Sigmoid colon (tissue), 7 donors: ENCODE results near the gene NUMB. TPM values are rescaled to one million over a fixed set of nuclear protein-coding genes. Genes with fewer than 3 reads are reported as not detected.

Source experiments
- DNase-seq: peaks from one replicate; pipeline ENCODE4 v3.0.0-alpha.2; 2019
- H3K27ac ChIP-seq, 4 donors: fragments of 200-600 bp; sonication (generic); one replicate each; pipeline ENCODE4 v1.5.1; 2016 to 2019; ENCODE audit warnings: mild to moderate bottlenecking in 1 of 4
- H3K27me3 ChIP-seq, 3 donors: fragments of 200-600 bp; sonication (generic); one replicate each; pipeline ENCODE4 v1.5.1; 2019; ENCODE audit warnings: mild to moderate bottlenecking in 1 of 3
- H3K36me3 ChIP-seq, 4 donors: fragments of 200-600 bp; sonication (generic); one replicate each; pipeline ENCODE4 v1.5.1; 2016 to 2019
- H3K4me1 ChIP-seq, 4 donors: fragments of 200-600 bp; sonication (generic); one replicate each; pipeline ENCODE4 v1.5.1; 2017 to 2019
- H3K4me3 ChIP-seq, 4 donors: fragments of 200-600 bp; sonication (generic); one replicate each; pipeline ENCODE4 v1.5.1; 2017 to 2019; ENCODE audit warnings: mild to moderate bottlenecking in 2 of 4, moderate library complexity in 1 of 4
- H3K9me3 ChIP-seq, 4 donors: fragments of 200-600 bp in 3 of 4; sonication (generic) in 3 of 4; one replicate each; pipeline versions ENCODE4 v1.5.1 to v1.6.1; 2013 to 2019
- EP300 ChIP-seq, 4 donors: sonication (generic); formaldehyde crosslinking; IDR thresholded peaks; one replicate each; pipeline ENCODE4 v1.6.1; 2017; ENCODE audit warnings: antibody characterized with exemption in 4 of 4
- POLR2A ChIP-seq, 2 donors: fragments of 450-650 bp; IDR thresholded peaks; one replicate each; pipeline ENCODE4 v1.6.1; 2016; ENCODE audit warnings: antibody characterized with exemption in 2 of 2, mild to moderate bottlenecking in 2 of 2, moderate library complexity in 2 of 2
- POLR2AphosphoS5 ChIP-seq, 4 donors: sonication (generic); formaldehyde crosslinking; IDR thresholded peaks; one replicate each; pipeline ENCODE4 v1.6.1; 2017; ENCODE audit warnings: antibody characterized with exemption in 4 of 4
- WGBS, 2 donors: extraction: QIAGEN DNeasy Blood & Tissue Kit; methylation state at CpG; one replicate each; pipeline ENCODE4 v1.1.7; 2013; 5-methylcytosine and 5-hydroxymethylcytosine counted together
- intact Hi-C: fragments of 100-400 bp; cut with DNase I; formaldehyde crosslinking; loops from one replicate; pipeline ENCODE4 v1.15.1; 2023
- polyA plus RNA-seq, 3 donors: library from polyadenylated mRNA; stranded (reverse); fragments of 200-250 nt; gene quantifications; one replicate each; pipeline ENCODE4 v1.2.3, GENCODE V29; 2013
- total RNA-seq, 4 donors: library from RNA; depleted of rRNA; stranded (reverse); fragments of >200 nt; gene quantifications; one replicate each; pipeline ENCODE4 v1.1.0, GENCODE V29; 2016
- TF ChIP-seq, protein P1 (sequence below), 4 experiments: fragments of 450-650 bp in 3 of 4; fragments of 200-600 bp in 1 of 4; IDR thresholded peaks; one replicate each; pipeline ENCODE4 v1.5.1; 2016 to 2019; ENCODE audit warnings: antibody characterized with exemption in 4 of 4, mild to moderate bottlenecking in 3 of 4, moderate library complexity in 2 of 4
- donor health status: healthy with polysubstance abuse.
- donor health status: Bipolar disorder and iron deficiency.
- donor health status: healthy.

Gene NUMB
- total and polyA plus RNA-seq, 7 donors: 37.6 to 80.3 (median 53.4) TPM

- no peaks in the 10 kb centered on the region for H3K27me3 ChIP-seq
- 97 to 99% methylated on average over 2 of the region's 2 CpGs for WGBS, 2 donors
- no peak overlapping the region for H3K27ac ChIP-seq
- intact Hi-C loops: no loop called here
- H3K9me3 ChIP-seq: no peaks in the 10 kb centered on the region
- peaks cover 0 to 14% (median 2%) of the 10 kb centered on the region in 4 donors for H3K36me3 ChIP-seq
- peaks cover 0 to 32% (median 26%) of the 10 kb centered on the region in 4 donors for H3K4me1 ChIP-seq
- TF ChIP-seq POLR2AphosphoS5 (IDR thresholded peaks at IDR 0.05): no peak
- H3K4me3 ChIP-seq: no peak overlapping the region
- peak; percentile 38 for DNase-seq
Measured at GRCh38 chr14:73494593-73494992, 36.2 kb upstream of the NUMB start.

DNA sequence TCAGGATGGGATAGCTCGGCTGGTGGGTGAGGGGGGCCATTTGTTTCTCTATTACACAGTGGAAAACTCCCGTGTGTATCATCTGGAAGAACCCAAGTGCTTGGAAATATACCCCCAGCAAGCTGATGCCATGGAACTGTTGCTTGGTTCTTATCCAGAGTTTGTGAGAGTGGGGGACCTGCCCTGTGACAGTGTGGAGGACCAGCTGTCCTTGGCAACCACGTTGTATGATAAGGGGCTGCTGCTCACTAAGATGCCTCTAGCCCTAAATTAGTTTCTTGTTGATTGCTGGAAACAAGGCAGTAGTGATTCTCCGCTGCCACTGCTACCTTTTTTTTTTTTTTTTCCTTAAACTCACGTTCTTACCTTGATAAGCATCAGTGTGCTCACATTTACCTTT is 34.3 kb upstream of the NUMB start:
- peak; percentile 21 for DNase-seq
- 74 to 78% methylated on average over 5 of the region's 5 CpGs for WGBS, 2 donors
- TF ChIP-seq, protein P1, sequence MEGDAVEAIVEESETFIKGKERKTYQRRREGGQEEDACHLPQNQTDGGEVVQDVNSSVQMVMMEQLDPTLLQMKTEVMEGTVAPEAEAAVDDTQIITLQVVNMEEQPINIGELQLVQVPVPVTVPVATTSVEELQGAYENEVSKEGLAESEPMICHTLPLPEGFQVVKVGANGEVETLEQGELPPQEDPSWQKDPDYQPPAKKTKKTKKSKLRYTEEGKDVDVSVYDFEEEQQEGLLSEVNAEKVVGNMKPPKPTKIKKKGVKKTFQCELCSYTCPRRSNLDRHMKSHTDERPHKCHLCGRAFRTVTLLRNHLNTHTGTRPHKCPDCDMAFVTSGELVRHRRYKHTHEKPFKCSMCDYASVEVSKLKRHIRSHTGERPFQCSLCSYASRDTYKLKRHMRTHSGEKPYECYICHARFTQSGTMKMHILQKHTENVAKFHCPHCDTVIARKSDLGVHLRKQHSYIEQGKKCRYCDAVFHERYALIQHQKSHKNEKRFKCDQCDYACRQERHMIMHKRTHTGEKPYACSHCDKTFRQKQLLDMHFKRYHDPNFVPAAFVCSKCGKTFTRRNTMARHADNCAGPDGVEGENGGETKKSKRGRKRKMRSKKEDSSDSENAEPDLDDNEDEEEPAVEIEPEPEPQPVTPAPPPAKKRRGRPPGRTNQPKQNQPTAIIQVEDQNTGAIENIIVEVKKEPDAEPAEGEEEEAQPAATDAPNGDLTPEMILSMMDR (IDR thresholded peaks at IDR 0.05): no peak
- no peak for TF ChIP-seq EP300 (IDR thresholded peaks at IDR 0.05)
- no peak for TF ChIP-seq POLR2AphosphoS5 (IDR thresholded peaks at IDR 0.05)
- no peak for TF ChIP-seq POLR2A (IDR thresholded peaks at IDR 0.05)
- Histone ChIP-seq H3K4me1 (peaks cover 0 to 32% (median 26%) of the 10 kb centered on the region in 4 donors), H3K27me3 (no peaks in the 10 kb centered on the region), H3K4me3 (no peak overlapping the region), H3K27ac (no peak overlapping the region), H3K9me3 (no peaks in the 10 kb centered on the region), H3K36me3 (peaks cover 0 to 4% (median under 1%) of the 10 kb centered on the region in 4 donors)
- intact Hi-C loops: no loop called here

DNA sequence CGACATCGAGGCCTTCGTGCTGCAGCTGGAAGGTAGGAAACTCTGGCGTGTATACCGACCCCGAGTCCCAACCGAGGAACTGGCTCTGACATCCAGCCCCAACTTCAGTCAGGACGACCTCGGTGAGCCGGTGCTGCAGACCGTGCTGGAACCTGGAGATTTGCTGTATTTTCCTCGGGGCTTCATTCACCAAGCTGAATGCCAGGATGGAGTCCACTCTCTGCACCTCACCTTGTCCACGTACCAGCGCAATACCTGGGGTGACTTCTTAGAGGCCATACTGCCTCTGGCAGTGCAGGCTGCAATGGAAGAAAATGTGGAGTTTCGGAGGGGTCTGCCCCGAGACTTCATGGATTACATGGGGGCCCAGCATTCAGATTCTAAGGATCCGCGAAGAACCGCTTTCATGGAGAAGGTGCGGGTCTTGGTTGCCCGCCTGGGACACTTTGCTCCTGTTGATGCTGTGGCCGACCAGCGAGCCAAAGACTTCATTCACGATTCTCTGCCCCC is 33.8 kb upstream of the NUMB start:
- intact Hi-C loops: no loop called here
- peak; percentile 53 for DNase-seq
- H3K4me1 ChIP-seq: peaks cover 0 to 32% (median 26%) of the 10 kb centered on the region in 4 donors
- H3K4me3 ChIP-seq: peak overlapping the region; percentile 64 to 93 (median 66)
- no peak for TF ChIP-seq EP300 (IDR thresholded peaks at IDR 0.05)
- TF ChIP-seq, protein P1 (IDR thresholded peaks at IDR 0.05): no peak
- no peak for TF ChIP-seq POLR2A (IDR thresholded peaks at IDR 0.05)
- no peak for TF ChIP-seq POLR2AphosphoS5 (IDR thresholded peaks at IDR 0.05)
- no peaks in the 10 kb centered on the region for H3K27me3 ChIP-seq
- peak overlapping the region; percentile 92 to 95 (median 92) for H3K27ac ChIP-seq
- 55 to 68% methylated on average over 24 of the region's 24 CpGs for WGBS, 2 donors
- H3K36me3 ChIP-seq: peaks cover 0 to 4% (median 0%) of the 10 kb centered on the region in 4 donors
- H3K9me3 ChIP-seq: no peaks in the 10 kb centered on the region

GRCh38 chr14:73491256-73492042 is 33.1 kb upstream of the NUMB start:
- intact Hi-C loops: no loop called here
- peak in 3 of 4 donors; percentile 15 to 72 (median 23) for TF ChIP-seq POLR2AphosphoS5 (IDR thresholded peaks at IDR 0.05)
- TF ChIP-seq EP300 (IDR thresholded peaks at IDR 0.05): no peak
- Histone ChIP-seq H3K9me3 (no peaks in the 10 kb centered on the region), H3K36me3 (peaks cover 0 to 4% (median 0%) of the 10 kb centered on the region in 4 donors), H3K27ac (peak overlapping the region; percentile 92 to 95 (median 92)), H3K4me3 (peak overlapping the region; percentile 64 to 93 (median 66)), H3K27me3 (no peaks in the 10 kb centered on the region), H3K4me1 (peaks cover 0 to 32% (median 26%) of the 10 kb centered on the region in 4 donors)
- 1% methylated on average over 94 of the region's 94 CpGs for WGBS, 2 donors
- DNase-seq: peak; percentile 83

DNA sequence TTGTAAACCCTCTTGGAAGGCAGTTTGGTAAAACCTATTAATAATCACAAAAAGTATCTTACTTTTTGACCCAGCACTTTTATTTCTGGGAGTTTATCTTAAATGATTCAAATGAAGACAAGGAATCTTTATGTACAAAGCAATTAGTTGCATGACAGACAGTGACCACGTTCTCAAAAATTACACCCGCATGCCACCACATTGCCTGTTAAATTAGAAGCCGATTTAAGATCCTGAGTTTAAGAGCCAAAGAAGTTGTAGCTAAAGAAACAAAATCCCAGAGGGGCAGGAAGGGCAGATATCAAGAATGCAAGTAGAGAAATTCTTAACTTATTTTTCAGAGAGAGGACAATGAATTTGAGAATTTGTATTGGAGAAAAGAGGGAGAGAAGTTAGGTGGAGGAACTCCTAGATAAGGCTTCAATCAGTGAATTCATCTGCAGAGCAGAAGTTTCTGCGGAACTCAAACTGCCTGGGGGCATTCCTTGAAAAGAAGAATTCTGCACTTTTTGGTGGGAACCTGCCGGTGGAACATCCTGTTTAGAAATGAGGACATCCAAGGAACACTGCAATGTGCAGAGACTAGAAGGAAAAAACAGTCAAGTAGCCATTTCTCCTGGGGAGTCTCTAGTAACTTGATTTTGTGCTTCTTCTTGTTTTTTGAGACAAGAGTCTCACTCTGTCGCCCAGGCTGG is 31.3 kb upstream of the NUMB start:
- H3K27ac ChIP-seq: no peak overlapping the region
- peaks cover 0 to 4% (median 0%) of the 10 kb centered on the region in 4 donors for H3K36me3 ChIP-seq
- H3K4me1 ChIP-seq: peaks cover 0 to 32% (median 26%) of the 10 kb centered on the region in 4 donors
- 87 to 90% methylated on average over 6 of the region's 6 CpGs for WGBS, 2 donors
- no peak for TF ChIP-seq EP300 (IDR thresholded peaks at IDR 0.05)
- TF ChIP-seq POLR2A (IDR thresholded peaks at IDR 0.05): no peak
- no peak for TF ChIP-seq POLR2AphosphoS5 (IDR thresholded peaks at IDR 0.05)
- TF ChIP-seq, protein P1 (IDR thresholded peaks at IDR 0.05): no peak
- no peak for DNase-seq
- intact Hi-C loops: no loop called here
- no peaks in the 10 kb centered on the region for H3K9me3 ChIP-seq
- H3K27me3 ChIP-seq: no peaks in the 10 kb centered on the region
- no peak overlapping the region for H3K4me3 ChIP-seq
